ENCODE data around the gene VAV2.

DNA sequence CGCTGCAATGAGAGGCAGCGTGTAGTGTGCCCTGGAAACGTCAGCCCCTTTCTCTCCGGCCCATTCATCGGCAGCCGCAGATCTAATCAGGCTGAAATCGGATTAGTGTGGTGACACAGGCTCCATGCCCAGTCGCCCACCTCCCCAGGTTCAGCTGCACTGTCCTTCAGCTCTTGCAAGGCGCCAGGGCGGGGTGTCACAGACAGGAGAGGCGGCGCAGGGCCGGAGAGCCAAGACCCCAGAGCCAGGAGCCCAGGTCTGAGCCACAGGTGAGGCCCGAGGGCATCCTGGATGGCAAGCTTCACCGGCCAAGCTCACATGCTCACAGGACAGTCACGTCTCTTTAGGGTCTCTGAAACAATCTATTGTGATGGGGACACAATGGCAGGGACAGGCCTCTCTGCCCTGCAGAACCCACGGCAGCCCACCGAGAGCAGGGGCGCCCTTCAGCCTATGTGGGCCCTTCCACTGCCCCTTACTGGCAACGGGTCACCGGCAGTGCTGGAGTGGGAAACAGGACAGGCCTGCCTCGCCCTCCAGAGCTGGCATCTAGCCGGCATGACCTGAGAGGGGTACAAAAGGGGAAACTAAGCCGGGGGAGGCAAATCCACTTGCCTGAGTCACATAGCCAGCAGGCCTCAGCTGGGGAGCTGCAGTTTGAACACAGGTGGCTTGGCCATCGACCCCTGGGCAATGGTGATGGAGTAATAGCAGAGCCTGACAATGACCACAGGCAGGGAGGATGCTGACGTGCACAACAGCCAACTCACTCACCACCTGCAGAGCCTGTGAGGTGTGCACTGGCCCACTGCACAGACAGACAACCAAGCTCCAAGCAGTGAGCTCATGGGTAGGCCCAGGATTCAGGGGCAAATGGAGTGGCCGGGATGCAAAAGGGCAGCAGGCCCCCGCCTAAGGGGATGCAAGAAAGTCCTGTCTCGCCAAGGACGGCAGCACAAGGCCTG lies 48.1 kb downstream of the VAV2 start:
- TF ChIP-seq, protein P1, sequence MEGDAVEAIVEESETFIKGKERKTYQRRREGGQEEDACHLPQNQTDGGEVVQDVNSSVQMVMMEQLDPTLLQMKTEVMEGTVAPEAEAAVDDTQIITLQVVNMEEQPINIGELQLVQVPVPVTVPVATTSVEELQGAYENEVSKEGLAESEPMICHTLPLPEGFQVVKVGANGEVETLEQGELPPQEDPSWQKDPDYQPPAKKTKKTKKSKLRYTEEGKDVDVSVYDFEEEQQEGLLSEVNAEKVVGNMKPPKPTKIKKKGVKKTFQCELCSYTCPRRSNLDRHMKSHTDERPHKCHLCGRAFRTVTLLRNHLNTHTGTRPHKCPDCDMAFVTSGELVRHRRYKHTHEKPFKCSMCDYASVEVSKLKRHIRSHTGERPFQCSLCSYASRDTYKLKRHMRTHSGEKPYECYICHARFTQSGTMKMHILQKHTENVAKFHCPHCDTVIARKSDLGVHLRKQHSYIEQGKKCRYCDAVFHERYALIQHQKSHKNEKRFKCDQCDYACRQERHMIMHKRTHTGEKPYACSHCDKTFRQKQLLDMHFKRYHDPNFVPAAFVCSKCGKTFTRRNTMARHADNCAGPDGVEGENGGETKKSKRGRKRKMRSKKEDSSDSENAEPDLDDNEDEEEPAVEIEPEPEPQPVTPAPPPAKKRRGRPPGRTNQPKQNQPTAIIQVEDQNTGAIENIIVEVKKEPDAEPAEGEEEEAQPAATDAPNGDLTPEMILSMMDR (IDR thresholded peaks at IDR 0.05): no peak
- TF ChIP-seq POLR2A (IDR thresholded peaks at IDR 0.05) (no peak), EP300 (IDR thresholded peaks at IDR 0.05) (no peak)

Data from sigmoid colon (tissue), 4 donors.